ENCODE data around the gene INSYN1.

Gene INSYN1

GRCh38 chr15:73771385-73772045 is 18.4 kb upstream of the INSYN1 start:
- peaks cover 0 to 4% of the 10 kb centered on the region in 2 donors for H3K27me3 ChIP-seq (ENCODE audit: control insufficient read depth in 1 of 2, insufficient read depth in 2 of 2, low read length in 2 of 2)
- H3K4me3 ChIP-seq (ENCODE audit: low read depth in 1 of 2, low read length in 2 of 2) = no peak overlapping the region
- no peaks in the 10 kb centered on the region for H3K36me3 ChIP-seq (ENCODE audit: insufficient read depth, low read length)
- H3K4me1 ChIP-seq (ENCODE audit: insufficient read depth, low read length) = no peaks in the 10 kb centered on the region
- H3K9me3 ChIP-seq (ENCODE audit: low read length) = no peaks in the 10 kb centered on the region
- no peak overlapping the region for H3K27ac ChIP-seq (ENCODE audit: low read depth, low read length)
- no peak overlapping the region for H3K9ac ChIP-seq (ENCODE audit: low read length)

GRCh38 chr15:73770050-73770449 is 16.9 kb upstream of the INSYN1 start:
- Histone ChIP-seq H3K36me3 (ENCODE audit: insufficient read depth, low read length) (no peaks in the 10 kb centered on the region), H3K9me3 (ENCODE audit: low read length) (no peaks in the 10 kb centered on the region), H3K4me3 (ENCODE audit: low read depth in 1 of 2, low read length in 2 of 2) (no peak overlapping the region), H3K27me3 (ENCODE audit: control insufficient read depth in 1 of 2, insufficient read depth in 2 of 2, low read length in 2 of 2) (peaks cover 0 to 4% of the 10 kb centered on the region in 2 donors), H3K4me1 (ENCODE audit: insufficient read depth, low read length) (no peaks in the 10 kb centered on the region), H3K27ac (ENCODE audit: low read depth, low read length) (no peak overlapping the region), H3K9ac (ENCODE audit: low read length) (no peak overlapping the region)

DNA sequence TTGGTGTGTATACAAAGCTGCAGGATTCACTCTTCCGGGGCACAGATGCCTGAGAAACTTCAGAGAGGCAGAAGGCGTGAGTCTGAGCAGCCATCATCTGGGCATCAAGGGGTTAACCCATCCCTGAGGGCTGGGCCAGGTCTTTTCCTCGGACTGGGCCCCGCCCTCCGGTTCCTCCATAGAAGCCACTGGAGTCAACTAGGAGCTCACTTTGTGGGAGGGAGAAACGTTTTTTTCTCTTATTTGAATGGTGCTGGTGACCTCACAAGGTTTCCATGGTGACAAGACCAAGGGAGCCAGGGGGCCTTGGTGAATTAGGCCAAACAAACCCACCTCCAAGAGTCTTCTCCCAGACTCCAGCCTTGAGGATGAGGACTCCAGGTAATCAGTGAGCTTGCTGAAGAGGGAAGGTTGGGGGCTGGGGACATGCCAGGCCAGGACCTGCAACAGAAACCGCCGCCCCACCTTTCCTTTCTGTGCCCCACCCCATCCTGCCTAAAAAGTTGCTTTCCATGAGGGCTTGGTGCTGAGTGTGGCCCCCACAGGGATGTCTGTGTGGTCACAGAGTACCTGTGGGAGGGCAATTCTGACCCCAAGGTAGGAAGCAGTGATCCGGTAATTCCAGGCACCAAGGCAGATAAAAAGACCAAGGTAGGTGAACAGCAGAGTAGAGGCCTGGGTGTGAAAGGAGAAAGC is 14.8 kb upstream of the INSYN1 start:
- H3K27ac ChIP-seq (ENCODE audit: low read depth, low read length) = no peak overlapping the region
- H3K9me3 ChIP-seq (ENCODE audit: low read length) = no peaks in the 10 kb centered on the region
- no peak overlapping the region for H3K4me3 ChIP-seq (ENCODE audit: low read depth in 1 of 2, low read length in 2 of 2)
- no peaks in the 10 kb centered on the region for H3K4me1 ChIP-seq (ENCODE audit: insufficient read depth, low read length)
- peaks cover 0 to 4% of the 10 kb centered on the region in 2 donors for H3K27me3 ChIP-seq (ENCODE audit: control insufficient read depth in 1 of 2, insufficient read depth in 2 of 2, low read length in 2 of 2)
- H3K36me3 ChIP-seq (ENCODE audit: insufficient read depth, low read length) = no peaks in the 10 kb centered on the region
- H3K9ac ChIP-seq (ENCODE audit: low read length) = no peak overlapping the region

DNA sequence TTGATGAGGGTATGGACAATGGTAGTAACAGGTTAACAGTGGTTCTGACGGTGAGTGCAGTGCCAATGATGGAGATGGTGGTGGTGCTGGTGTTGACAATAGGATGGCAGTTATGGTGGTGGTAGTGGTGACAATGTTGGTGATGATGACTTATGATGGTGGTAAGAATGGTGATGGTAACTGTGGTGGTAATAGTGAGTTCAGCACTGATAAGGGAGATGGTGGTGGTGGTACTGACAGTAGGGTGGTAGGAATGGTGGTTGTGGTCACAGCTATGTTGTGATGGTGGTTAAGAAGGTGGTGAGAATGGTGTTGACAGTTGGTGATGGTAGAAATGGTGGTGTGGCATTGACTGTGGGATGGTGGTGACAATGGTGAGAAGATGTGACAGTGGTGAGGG is 13.4 kb upstream of the INSYN1 start:
- H3K27me3 ChIP-seq (ENCODE audit: control insufficient read depth in 1 of 2, insufficient read depth in 2 of 2, low read length in 2 of 2) = peaks cover 0 to 4% of the 10 kb centered on the region in 2 donors
- H3K27ac ChIP-seq (ENCODE audit: low read depth, low read length) = no peak overlapping the region
- H3K4me3 ChIP-seq (ENCODE audit: low read depth in 1 of 2, low read length in 2 of 2) = no peak overlapping the region
- H3K4me1 ChIP-seq (ENCODE audit: insufficient read depth, low read length) = no peaks in the 10 kb centered on the region
- no peaks in the 10 kb centered on the region for H3K9me3 ChIP-seq (ENCODE audit: low read length)
- no peak overlapping the region for H3K9ac ChIP-seq (ENCODE audit: low read length)
- H3K36me3 ChIP-seq (ENCODE audit: insufficient read depth, low read length) = no peaks in the 10 kb centered on the region

DNA sequence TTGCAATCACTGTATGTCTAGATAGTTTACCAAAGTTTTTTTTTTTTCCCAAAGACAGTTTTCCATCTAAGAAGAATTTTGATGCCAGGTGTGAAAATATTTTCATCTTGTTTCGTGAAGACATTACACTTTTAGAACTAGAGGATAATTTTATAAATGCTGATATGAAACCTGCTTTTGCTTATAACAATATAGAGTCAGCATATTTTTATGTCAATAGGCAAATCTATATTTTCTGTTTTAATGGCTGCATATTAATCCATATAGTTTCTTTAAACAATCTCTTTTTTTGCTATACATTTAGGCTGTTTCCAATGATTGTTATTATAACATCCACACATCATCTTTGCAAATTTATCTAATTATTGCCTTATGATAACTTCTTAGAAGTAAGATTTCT is 12.6 kb upstream of the INSYN1 start:
- Histone ChIP-seq H3K4me1 (ENCODE audit: insufficient read depth, low read length) (no peaks in the 10 kb centered on the region), H3K9ac (ENCODE audit: low read length) (no peak overlapping the region), H3K9me3 (ENCODE audit: low read length) (no peaks in the 10 kb centered on the region), H3K36me3 (ENCODE audit: insufficient read depth, low read length) (no peaks in the 10 kb centered on the region), H3K4me3 (ENCODE audit: low read depth in 1 of 2, low read length in 2 of 2) (no peak overlapping the region), H3K27ac (ENCODE audit: low read depth, low read length) (no peak overlapping the region), H3K27me3 (ENCODE audit: control insufficient read depth in 1 of 2, insufficient read depth in 2 of 2, low read length in 2 of 2) (peaks cover 0 to 4% of the 10 kb centered on the region in 2 donors)

DNA sequence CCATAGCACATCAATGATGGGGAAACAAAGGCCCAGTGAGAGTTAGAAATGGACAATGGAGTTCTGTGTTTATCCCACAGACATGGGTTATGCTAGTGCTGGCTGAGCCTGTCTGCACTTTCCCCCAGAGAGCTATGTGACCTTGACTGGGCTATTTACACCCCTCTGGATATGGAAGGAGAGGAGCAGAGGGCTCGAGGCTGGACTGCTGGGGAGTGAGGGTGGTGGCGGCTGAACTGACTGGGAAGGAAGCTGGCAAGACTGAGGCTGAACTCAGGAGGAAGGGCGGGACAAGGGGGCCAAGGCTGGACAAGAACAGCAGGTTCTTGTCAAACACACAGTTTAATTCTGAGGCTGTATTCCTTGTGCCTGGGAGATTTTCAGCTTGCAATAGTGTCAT is 10.8 kb upstream of the INSYN1 start:
- Histone ChIP-seq H3K9me3 (ENCODE audit: low read length) (no peaks in the 10 kb centered on the region), H3K36me3 (ENCODE audit: insufficient read depth, low read length) (no peaks in the 10 kb centered on the region), H3K27ac (ENCODE audit: low read depth, low read length) (no peak overlapping the region), H3K4me3 (ENCODE audit: low read depth in 1 of 2, low read length in 2 of 2) (no peak overlapping the region), H3K27me3 (ENCODE audit: control insufficient read depth in 1 of 2, insufficient read depth in 2 of 2, low read length in 2 of 2) (peaks cover 0 to 4% of the 10 kb centered on the region in 2 donors), H3K4me1 (ENCODE audit: insufficient read depth, low read length) (no peaks in the 10 kb centered on the region), H3K9ac (ENCODE audit: low read length) (no peak overlapping the region)

DNA sequence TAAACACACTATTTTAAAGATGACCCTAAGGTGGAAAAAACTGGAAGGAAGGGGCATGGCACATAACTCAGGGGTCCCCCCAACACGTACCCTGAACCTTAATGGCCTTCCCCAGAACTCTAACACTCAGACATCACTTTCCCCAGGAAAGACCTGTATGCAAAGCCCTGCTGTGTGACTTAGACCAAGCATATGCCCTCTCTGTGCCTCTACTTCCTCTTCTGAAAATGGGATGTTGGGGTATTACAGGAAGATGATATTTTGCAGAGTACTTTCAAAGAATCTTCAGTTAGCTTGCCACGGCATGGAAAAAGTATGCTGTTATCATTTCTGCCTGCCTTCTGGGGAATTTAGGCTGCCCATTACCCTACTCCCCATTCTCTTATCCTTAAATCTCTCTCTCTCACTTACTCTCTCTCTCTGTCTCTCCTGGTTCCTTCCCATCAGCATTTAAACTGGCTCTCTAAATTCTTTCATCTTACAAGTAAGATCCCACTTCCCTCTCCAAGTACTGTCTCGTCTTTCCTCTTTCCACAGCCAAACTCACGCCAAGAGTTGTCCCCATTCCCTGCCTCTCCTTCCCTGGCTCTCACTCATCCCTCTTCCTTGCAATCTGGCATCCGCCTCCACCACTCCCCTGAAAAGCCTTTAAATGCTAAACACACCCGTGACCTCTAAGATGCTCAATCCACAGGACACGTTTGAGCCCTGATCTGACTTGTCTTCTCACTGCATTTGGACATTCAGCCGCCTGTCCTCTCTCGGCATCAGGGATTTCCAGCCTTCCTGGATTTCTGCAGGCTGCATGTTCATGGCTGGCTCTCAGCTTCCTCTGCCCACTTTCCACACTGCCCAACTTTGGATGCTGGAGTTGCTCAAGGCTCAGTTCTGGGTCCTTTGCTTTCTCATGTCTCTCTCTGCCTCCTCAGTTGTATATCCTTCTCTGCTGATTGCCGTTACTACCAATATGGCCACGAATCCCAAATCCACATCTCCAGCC is 7.5 kb upstream of the INSYN1 start:
- H3K27ac ChIP-seq (ENCODE audit: low read depth, low read length) = no peak overlapping the region
- no peaks in the 10 kb centered on the region for H3K4me1 ChIP-seq (ENCODE audit: insufficient read depth, low read length)
- H3K4me3 ChIP-seq (ENCODE audit: low read depth in 1 of 2, low read length in 2 of 2) = no peak overlapping the region
- H3K9ac ChIP-seq (ENCODE audit: low read length) = no peak overlapping the region
- no peaks in the 10 kb centered on the region for H3K27me3 ChIP-seq (ENCODE audit: control insufficient read depth in 1 of 2, insufficient read depth in 2 of 2, low read length in 2 of 2)
- H3K36me3 ChIP-seq (ENCODE audit: insufficient read depth, low read length) = no peaks in the 10 kb centered on the region
- no peaks in the 10 kb centered on the region for H3K9me3 ChIP-seq (ENCODE audit: low read length)

DNA sequence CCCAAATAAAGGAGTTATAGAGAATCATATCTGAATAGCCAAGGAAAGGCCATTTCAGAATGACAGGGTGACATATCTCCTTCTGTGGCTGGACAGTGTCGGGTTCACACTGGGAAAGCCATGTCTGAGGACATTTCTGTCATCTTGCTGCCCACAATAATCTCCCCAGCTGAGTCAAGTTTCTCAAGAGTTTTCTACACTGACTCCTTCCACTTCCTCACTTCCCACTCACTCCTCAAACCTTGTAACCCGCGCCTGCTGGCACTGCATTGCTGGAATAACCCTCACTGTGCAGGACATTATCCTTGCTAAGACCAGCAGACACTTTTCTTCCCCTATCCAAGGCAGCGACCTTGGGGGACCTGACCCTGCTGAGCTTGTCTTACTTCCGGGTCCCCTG is 5.3 kb upstream of the INSYN1 start:
- no peaks in the 10 kb centered on the region for H3K27me3 ChIP-seq (ENCODE audit: control insufficient read depth in 1 of 2, insufficient read depth in 2 of 2, low read length in 2 of 2)
- H3K36me3 ChIP-seq (ENCODE audit: insufficient read depth, low read length) = no peaks in the 10 kb centered on the region
- no peak overlapping the region for H3K4me3 ChIP-seq (ENCODE audit: low read depth in 1 of 2, low read length in 2 of 2)
- H3K4me1 ChIP-seq (ENCODE audit: insufficient read depth, low read length) = no peaks in the 10 kb centered on the region
- H3K27ac ChIP-seq (ENCODE audit: low read depth, low read length) = no peak overlapping the region
- no peaks in the 10 kb centered on the region for H3K9me3 ChIP-seq (ENCODE audit: low read length)
- H3K9ac ChIP-seq (ENCODE audit: low read length) = no peak overlapping the region

GRCh38 chr15:73757571-73757970 is 4.4 kb upstream of the INSYN1 start:
- Histone ChIP-seq H3K9me3 (ENCODE audit: low read length) (no peaks in the 10 kb centered on the region), H3K36me3 (ENCODE audit: insufficient read depth, low read length) (no peaks in the 10 kb centered on the region), H3K27ac (ENCODE audit: low read depth, low read length) (no peak overlapping the region), H3K4me1 (ENCODE audit: insufficient read depth, low read length) (no peaks in the 10 kb centered on the region), H3K4me3 (ENCODE audit: low read depth in 1 of 2, low read length in 2 of 2) (no peak overlapping the region), H3K27me3 (ENCODE audit: control insufficient read depth in 1 of 2, insufficient read depth in 2 of 2, low read length in 2 of 2) (no peaks in the 10 kb centered on the region), H3K9ac (ENCODE audit: low read length) (no peak overlapping the region)

DNA sequence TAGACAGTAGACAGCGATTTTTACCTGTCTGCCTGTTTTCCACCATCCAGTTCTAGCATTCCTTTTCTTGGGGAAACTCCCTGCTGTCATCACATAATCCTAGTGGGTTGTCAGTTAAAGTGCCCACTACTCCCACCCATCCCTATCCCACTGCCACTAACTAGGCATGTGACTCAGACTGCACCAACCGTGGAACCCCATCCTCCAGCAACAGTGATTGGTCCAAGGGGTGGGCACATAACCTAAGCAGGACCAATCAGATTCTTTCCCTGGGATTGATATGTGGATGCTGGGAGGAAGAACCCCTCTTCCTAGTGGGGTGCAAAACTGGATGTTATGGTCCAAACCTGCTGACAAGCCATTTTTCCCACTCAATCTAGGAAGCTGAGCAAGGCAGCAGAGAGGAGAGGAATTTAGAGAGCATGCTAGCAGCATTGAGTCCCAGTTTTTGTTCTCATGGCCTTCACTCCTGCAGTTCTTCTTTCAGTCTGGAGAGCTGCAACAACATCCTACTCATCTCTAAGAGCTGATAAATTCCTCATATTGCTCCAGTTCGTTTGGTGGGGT is 3.9 kb upstream of the INSYN1 start:
- no peak overlapping the region for H3K4me3 ChIP-seq (ENCODE audit: low read depth in 1 of 2, low read length in 2 of 2)
- H3K27me3 ChIP-seq (ENCODE audit: control insufficient read depth in 1 of 2, insufficient read depth in 2 of 2, low read length in 2 of 2) = peaks cover 0 to 4% of the 10 kb centered on the region in 2 donors
- H3K27ac ChIP-seq (ENCODE audit: low read depth, low read length) = no peak overlapping the region
- no peaks in the 10 kb centered on the region for H3K36me3 ChIP-seq (ENCODE audit: insufficient read depth, low read length)
- H3K4me1 ChIP-seq (ENCODE audit: insufficient read depth, low read length) = no peaks in the 10 kb centered on the region
- no peaks in the 10 kb centered on the region for H3K9me3 ChIP-seq (ENCODE audit: low read length)
- no peak overlapping the region for H3K9ac ChIP-seq (ENCODE audit: low read length)

GRCh38 chr15:73756390-73756789 is 3.2 kb upstream of the INSYN1 start:
- Histone ChIP-seq H3K4me1 (ENCODE audit: insufficient read depth, low read length) (no peaks in the 10 kb centered on the region), H3K27ac (ENCODE audit: low read depth, low read length) (no peak overlapping the region), H3K36me3 (ENCODE audit: insufficient read depth, low read length) (no peaks in the 10 kb centered on the region), H3K9ac (ENCODE audit: low read length) (no peak overlapping the region), H3K9me3 (ENCODE audit: low read length) (no peaks in the 10 kb centered on the region), H3K27me3 (ENCODE audit: control insufficient read depth in 1 of 2, insufficient read depth in 2 of 2, low read length in 2 of 2) (peaks cover 0 to 5% of the 10 kb centered on the region in 2 donors), H3K4me3 (ENCODE audit: low read depth in 1 of 2, low read length in 2 of 2) (no peak overlapping the region)

Measured in muscle layer of colon (tissue), 2 donors.